Prostate gland (tissue), 2 donors: Measurements from ENCODE around the gene HAUS3.

Experiments
- POLR2AphosphoS5 ChIP-seq: sonication (generic); formaldehyde crosslinking; IDR thresholded peaks from one replicate; pipeline ENCODE4 v1.6.1; 2017; ENCODE audit warnings: antibody characterized with exemption
- TF ChIP-seq, protein P1 (sequence below), 4 experiments: fragments of 200-600 bp in 2 of 4; fragments of 450-650 bp in 2 of 4; sonication (generic) in 2 of 4; IDR thresholded peaks; 1 replicate in 3 of 4; 2 replicates in 1 of 4; pipeline ENCODE4 v1.5.1; 2016 to 2019; ENCODE audit warnings: antibody characterized with exemption in 4 of 4, mild to moderate bottlenecking in 2 of 4, moderate library complexity in 2 of 4

DNA sequence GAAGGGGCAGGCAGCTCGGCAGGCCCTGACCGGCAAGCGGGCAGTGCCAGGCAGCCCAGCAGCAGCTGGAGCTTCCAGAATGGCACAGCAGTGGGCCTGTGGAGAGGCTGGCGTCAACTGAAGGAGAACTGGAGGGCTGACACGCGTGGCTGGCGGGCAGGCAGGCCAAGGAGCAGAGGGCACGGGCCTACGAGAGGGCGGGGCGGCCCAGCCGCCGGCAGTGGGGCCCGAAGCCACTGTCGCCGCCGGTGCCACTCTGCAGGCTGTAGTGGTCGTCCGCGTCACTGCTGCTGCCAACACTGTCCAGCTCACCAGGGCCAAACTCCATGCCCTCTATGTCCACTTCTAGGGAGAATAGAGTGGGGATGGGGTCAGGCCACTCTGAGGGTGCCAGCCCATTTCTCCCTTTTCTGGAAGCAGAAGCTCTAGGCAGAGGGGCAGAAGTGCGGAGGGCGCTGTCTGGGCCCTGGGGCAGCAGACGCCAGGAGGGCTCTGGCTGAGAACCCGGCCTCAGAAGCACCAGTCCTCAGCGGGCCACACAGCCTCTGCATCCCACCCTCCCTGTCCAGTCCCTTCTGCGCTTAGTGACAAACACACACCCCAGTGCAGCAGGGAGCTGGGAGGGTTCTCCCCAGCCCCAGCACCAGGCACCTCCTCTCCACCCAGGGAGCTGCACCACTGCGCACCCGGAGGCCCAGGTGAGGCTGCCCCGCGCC is 8.6 kb upstream of the HAUS3 start:
- TF ChIP-seq POLR2AphosphoS5 = no peak
- TF ChIP-seq, protein P1, sequence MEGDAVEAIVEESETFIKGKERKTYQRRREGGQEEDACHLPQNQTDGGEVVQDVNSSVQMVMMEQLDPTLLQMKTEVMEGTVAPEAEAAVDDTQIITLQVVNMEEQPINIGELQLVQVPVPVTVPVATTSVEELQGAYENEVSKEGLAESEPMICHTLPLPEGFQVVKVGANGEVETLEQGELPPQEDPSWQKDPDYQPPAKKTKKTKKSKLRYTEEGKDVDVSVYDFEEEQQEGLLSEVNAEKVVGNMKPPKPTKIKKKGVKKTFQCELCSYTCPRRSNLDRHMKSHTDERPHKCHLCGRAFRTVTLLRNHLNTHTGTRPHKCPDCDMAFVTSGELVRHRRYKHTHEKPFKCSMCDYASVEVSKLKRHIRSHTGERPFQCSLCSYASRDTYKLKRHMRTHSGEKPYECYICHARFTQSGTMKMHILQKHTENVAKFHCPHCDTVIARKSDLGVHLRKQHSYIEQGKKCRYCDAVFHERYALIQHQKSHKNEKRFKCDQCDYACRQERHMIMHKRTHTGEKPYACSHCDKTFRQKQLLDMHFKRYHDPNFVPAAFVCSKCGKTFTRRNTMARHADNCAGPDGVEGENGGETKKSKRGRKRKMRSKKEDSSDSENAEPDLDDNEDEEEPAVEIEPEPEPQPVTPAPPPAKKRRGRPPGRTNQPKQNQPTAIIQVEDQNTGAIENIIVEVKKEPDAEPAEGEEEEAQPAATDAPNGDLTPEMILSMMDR (IDR thresholded peaks at IDR 0.05) = no peak
